ENCODE measurements around the gene GNMT.

DNA sequence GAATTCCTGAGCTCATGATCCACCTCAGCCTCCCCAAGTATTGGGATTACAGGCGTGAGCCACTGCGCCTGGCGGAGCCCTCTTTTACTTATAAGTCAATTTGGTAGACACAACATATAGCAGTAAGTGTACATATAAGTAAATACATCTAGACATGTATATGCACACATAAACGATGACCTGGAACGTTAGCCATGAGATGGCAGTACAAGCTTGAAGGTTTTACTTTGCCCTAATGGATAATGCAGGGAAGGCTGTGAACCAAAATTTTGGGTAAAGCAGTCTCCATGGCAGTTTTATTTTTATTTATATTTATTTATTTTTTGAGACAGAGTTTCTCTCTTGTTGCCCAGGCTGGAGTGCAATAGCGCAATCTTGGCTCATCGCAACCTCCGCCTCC is 2.4 kb upstream of the GNMT start:
- TF ChIP-seq SIN3A (IDR thresholded peaks at IDR 0.05; ENCODE audit: low read depth, low read length) (no peak), POLR2AphosphoS5 (IDR thresholded peaks at IDR 0.05; ENCODE audit: low read length) (no peak), BRCA1 (IDR thresholded peaks at IDR 0.05; ENCODE audit: low read depth, low read length) (no peak), TARDBP (IDR thresholded peaks at IDR 0.05; ENCODE audit: borderline replicate concordance) (no peak), HCFC1 (IDR thresholded peaks at IDR 0.05; ENCODE audit: low read length) (no peak)
- TF ChIP-seq, protein P1, sequence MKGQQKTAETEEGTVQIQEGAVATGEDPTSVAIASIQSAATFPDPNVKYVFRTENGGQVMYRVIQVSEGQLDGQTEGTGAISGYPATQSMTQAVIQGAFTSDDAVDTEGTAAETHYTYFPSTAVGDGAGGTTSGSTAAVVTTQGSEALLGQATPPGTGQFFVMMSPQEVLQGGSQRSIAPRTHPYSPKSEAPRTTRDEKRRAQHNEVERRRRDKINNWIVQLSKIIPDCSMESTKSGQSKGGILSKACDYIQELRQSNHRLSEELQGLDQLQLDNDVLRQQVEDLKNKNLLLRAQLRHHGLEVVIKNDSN (IDR thresholded peaks at IDR 0.05; ENCODE audit: borderline replicate concordance, extremely low read length, insufficient read depth, low read depth, low read length): no peak
- TF ChIP-seq, protein P2, sequence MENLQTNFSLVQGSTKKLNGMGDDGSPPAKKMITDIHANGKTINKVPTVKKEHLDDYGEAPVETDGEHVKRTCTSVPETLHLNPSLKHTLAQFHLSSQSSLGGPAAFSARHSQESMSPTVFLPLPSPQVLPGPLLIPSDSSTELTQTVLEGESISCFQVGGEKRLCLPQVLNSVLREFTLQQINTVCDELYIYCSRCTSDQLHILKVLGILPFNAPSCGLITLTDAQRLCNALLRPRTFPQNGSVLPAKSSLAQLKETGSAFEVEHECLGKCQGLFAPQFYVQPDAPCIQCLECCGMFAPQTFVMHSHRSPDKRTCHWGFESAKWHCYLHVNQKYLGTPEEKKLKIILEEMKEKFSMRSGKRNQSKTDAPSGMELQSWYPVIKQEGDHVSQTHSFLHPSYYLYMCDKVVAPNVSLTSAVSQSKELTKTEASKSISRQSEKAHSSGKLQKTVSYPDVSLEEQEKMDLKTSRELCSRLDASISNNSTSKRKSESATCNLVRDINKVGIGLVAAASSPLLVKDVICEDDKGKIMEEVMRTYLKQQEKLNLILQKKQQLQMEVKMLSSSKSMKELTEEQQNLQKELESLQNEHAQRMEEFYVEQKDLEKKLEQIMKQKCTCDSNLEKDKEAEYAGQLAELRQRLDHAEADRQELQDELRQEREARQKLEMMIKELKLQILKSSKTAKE (IDR thresholded peaks at IDR 0.05; ENCODE audit: low read depth, poor library complexity, severe bottlenecking): no peak
